ENCODE data around the gene OSBP2.

Gene OSBP2

DNA sequence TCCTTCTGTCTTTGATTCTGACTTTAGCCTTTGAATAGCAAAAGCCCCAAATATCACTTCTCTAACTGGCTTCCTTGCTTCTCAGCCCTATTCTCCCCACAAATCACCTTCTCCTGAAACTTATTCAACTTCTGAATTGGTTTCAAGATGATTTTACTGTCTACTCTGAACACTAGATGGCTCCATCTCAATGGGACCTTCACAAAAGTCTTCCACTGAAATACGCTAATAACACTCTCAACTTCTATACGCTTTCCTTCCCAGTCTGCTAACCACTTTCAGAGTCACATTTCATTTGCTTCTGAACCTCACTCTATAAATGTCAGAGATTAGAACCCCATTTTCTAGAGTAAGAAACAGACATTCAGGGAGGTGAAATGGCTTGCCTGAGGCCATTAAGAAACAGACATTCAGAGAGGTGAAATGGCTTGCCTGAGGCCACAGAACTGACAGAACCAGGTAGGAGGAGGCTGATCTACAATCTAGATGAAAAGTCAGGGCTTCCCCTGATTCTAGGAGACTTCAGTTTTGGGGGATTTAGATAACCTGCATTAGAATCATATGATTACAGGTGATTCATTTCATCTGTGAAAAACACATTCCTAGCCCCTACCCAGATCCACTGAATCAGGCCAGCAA is 253.3 kb downstream of the OSBP2 start:
- DNase-seq = peak; percentile 17

DNA sequence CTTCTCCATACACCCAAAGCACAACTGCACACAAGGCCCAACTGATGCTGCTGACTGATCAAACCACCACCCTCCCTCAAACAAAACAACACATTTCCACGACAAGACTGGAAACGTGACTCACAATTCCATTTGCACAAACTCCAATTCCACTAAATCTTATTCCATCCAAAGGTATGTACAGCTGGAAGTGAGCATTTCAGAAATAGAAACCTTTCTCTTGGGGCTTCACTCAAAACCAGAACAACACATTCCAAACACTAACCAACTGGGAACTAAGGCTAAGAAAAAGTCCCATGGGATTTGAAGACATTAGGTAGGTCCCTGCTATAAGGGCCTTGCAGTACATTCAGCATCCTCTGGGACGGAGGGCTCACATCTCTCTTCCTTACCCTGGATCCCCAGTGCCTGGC is 254.3 kb downstream of the OSBP2 start:
- DNase-seq = no peak

DNA sequence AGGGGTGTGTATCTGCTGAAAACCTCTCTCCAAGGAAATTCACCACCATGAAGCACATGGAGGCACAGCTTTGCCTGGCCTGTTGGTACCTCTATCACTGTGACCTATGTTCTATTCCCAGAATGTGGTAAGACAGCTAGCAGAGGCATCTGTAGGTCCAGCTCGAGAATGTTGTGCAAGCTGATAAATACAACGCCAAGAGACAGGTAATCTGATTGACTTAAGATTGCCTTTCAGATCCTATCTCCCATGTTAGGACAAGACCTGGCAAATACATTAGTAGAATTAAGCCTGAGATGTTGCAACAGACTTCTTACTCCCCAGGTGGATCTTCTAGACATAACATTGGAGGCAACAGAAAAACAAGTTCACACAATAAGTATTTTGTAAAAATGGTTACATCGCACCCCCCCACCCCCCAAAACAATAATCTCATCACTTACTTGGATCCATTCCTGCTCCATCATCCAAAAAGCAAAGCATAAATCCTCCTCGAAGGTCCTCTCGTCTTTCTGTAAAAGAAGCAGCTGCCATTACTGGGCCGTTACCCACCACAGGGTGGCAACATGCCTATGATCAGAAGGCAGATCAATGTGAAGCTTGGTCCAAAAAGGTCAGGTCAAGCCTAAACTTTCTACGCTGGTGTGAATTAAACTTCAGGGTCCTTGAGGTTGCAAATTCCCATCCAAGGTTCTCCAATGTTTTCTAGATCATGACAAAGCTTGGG is 255.4 kb downstream of the OSBP2 start:
- no peak for DNase-seq

DNA sequence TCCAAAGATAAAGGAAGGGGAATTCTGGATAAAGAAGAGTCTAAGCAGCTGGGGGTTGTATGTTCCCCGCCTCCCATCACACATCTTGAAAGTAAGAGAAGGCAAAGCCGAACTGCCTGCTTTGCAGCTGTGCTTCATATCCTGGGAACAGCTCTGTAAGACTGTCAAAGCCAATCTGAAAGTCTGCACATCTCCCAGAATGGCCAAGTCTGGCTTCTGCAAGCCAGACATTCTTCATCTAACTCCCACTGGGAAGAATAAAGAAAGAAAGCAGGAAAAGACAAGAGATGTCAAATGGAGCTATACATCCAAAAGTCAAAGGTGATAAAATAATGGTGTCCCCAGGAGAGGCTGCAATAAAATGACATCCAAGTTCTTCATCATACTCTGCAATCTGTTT is 258.5 kb downstream of the OSBP2 start:
- no peak for DNase-seq

DNA sequence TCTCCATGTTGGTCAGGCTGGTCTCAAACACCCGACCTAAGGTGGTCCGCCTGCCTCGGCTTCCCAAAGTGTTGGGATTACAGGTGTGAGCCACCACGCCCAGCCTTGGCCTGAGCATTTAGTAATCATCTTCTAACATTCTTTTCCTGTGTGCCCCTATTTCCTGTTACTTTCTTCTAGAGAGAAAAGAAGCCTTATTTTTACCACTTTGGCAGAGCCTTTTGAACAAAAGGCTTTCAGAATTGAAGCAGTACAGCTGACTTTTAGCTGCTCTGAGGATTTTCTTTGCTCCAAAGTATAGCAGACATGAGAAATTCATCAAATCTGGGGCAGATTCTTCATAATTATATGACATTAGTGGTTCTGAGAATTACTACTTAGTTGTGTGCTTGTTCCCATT is 260.5 kb downstream of the OSBP2 start:
- no peak for DNase-seq
